GM18519 (cell line): ENCODE data around the gene KRT3.

Experiments
- ATAC-seq: cut with Tn5 transposase; IDR thresholded peaks from one replicate; pipeline ENCODE4 v1.9.1; 2021; ENCODE audit warnings: mild to moderate bottlenecking, moderate library complexity; ENCODE audit not compliant: unreplicated experiment, low FRiP score

KRT3 gene

DNA sequence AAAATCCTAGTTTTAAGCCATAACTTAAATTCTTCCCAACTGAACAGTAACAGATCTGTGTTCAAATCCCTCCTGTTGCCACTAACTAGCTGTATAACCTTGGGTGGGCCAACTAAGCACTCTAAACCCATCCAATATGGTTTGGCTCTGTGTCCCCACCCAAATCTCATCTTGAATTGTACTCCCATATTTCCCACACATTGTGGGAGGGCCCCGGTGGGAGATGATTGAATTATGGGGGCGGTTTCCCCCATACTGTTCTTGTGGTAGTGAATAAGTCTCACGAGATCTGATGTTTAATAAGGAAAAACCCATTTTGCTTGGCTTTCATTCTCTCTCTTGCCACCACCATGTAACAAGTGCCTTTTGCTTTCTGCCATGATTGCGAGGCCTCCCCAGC, 19.2 kb upstream of the KRT3 start:
- no peak for ATAC-seq

DNA sequence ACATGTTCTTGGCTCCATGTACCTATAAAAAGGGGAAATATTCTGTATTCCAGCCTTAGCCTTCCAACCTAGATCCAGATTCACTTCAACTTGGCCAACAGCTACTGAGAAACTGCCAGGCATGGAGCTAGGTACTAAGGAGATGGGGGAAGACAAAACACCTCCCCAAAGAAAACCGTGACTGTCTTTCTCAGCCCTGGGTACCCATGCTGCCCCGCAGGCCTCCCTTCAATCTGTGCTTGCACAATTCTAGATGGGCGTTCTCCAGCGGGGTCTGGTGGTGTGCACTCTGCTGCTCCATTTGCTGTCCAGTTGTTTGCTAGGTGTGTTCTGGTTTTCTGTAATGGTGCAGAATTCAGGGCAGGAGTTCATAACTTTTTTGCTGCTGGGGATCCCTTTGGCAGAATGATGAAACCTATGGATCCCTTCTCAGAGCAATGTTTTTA, 18.8 kb upstream of the KRT3 start:
- no peak for ATAC-seq

DNA sequence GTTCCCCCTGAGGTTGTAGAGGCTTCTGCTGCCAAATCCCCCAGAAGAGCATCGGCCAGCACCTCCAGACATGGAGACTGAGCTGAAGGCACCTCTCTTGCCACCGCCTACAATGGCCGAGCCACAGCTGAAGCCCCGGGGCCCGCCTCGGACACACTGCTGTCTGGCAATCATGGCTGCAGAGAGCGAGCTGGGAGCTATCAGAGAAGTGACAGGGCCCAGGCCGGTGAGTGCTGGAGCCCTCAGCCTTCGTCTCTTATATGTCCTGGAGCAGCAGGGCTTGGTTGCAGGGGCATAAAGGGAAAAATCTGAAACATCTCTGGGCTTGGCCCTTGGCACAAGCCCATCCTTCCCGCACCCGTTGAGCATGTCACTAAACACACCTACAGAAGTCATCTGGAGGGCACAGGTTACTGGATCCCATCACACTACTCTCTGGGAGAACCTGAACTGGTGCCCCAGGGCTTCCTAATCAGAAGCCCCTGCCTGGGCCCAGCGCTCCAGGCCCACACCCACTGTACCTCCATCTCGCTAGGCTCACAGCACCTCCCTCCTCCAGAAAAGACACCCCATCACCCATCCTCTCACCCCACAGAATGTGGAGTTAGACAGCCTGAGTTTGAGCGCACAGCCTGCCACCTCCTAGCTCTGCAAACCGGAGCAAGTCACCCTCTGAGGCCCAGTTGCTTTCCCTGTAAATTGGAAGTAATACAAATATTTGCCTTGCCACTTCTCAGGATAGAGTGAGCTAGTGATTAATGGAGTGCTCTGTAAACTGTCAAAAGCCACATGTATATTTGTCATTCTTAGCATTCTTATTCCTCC, 18.2 kb upstream of the KRT3 start, which contains the start of gene KRT4:
Gene KRT4 (minus strand): TSS at position 232 of the 825 bp plus-strand sequence. CDS start 58 bp downstream, at position 174.
- ATAC-seq, result no peak

DNA sequence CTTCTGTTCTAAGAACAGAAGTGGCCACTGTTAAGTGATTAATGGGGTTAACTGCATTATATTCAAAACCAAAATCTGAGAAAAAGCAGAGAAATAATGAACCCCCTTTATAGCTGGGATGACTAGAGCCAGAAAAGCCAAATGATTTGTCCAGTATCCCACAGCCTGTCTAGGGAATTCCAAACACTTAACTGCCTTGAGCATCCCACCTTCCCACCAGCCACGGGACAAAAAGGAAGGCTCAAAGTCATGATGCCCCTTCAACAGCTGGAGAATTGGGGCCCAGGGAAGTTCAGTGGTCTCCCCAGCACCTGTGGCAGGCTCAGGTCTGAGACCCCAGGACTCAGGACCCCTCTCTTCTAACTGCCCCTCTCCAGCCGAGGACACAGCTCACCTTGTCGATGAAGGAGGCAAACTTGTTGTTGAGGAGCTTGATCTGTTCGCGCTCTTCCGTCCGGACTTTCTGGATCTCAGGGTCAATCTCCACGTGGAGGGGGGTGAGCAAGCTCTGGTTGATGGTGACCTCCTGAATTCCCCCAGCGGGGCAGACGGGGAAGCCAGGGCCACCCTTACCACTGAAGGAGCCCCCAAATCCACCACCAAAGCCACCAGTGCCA, 17.4 kb upstream of the KRT3 start:
- ATAC-seq, result no peak

DNA sequence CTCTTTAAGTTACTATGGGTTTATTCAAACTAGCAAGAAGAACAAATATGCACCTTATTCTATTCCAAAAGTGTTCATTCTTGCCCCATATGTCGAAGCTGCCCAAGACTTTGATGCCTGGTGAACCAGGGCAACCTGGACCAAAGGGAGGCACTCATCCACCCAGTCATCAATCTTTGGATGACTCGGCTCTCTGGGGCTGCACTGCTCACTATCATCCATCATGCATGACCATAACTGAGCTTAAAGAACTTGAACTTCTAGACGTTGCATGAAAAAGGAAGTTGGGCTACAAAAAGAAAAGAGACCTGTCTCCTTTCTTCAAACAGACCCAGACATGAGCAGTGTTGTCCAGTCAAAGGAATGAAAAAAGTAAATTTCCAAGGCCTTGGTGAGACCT, 16.8 kb upstream of the KRT3 start:
- ATAC-seq, result no peak

DNA sequence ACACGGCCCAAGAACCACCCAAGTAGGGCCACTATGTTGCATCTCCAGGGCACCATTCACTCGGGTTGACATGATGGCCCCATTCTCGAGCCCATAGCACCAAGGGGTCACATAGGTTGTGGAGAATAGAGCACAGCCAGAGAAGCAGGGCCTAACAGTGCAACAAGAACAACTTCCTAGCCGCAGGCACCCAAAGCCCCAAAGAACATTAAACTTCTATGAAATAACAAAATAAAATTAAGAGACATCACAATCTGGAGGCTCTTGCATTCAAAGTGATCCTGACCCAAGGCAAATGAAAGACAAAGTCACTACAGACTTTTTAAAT, 16.1 kb upstream of the KRT3 start:
- no peak for ATAC-seq

DNA sequence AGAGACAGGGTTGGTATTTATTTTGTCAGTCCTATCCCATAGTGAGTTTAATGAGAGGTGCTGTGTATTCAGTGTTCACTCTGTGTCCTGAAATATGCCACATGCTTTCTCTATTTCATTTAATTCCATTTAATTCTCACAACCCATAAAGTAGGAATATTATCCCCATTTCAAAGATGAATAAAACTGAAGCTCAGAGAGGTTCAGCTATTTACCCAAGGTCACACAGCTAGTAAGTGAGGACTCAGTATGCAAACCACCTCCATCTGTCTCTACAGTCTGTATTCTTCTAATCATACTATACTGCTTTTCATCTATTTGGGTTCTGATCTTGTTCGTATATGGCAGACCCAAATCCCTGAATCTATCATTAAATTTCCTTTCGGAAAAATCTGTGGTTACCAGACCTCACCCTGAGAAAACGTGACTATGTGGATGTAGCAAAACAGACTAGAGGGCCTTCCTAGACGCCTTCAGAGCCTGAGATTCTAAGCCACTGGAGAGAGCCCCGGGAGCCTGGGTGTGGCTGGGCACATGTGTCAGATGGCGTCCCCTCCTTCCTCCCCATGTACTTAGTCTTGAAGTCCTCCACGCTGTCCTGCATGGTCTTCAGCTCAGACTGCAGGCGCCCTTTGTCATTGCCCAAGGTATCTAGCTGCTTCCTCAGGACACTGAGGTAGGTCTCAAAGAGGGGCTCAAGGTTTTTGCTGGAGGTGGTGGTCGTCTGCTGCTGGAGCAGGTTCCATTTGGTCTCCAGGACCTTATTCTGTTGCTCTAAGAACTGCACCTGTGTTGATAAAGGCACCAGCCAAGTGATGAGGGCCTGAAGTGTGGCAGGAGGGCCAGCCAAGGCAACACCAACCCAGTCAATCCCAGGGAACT, 15.5 kb upstream of the KRT3 start:
- no peak for ATAC-seq

DNA sequence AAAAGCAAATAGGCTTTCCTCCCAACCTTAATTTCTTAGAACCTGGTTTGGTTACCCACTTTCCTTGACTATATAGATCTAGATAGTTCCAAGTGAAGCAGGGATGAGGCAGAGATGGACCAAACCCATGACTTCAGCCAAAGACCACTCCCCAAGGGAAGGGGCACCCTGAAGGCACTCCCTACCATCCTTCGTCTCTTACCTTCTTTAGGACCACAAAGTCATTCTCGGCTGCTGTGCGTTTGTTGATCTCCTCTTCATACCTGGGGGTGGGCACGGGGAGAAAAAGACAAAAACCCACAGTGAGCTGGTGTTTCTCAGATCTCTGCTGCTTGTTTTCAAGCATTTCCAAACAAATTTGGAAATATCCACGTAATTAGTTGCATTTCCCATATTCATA, 14.6 kb upstream of the KRT3 start:
- ATAC-seq, result no peak

DNA sequence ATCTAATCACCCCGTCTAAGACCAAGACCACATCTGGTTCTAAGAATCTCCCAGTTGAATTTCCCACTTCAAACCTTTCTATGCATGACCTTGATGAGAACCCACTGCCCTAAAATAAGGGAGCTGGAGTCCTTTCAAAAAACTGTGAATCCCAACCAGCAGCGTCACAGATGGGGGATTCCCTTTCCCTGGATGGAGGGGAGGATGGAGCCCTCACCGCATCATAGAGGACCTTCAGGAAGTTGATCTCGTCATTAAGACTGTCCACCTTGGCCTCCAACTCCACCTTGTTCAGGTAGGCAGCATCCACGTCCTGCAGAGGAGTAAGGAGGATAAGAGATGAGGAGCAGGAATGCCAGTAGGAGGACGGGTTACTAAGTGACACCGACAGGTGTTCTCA, 13.2 kb upstream of the KRT3 start:
- no peak for ATAC-seq

DNA sequence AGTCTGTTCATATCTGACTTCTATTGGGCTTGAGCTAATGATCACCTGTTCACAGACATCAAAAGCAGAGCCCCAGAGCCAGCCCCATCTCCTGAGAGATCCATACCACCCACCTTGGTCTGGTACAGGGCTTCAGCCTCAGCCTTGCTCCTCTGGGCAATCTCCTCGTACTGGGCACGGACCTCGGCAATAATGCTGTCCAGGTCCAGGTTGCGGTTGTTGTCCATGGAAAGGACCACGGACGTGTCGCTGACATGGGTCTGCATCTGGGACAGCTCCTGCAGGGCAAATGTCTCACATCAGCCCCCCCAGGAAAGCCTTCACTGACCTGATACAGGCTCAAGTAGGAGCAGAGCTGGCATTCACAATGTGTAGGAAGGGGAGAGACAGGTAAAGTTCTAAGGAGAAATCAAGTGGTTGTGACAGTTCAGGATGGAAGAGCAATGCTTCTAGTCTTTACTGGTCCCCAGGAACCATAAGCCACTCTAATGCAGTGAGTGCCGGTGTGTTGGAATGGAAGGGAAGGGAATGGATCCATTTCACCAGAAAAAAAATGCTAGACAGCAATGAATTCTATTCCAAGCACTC, 12.8 kb upstream of the KRT3 start:
- ATAC-seq, result no peak

DNA sequence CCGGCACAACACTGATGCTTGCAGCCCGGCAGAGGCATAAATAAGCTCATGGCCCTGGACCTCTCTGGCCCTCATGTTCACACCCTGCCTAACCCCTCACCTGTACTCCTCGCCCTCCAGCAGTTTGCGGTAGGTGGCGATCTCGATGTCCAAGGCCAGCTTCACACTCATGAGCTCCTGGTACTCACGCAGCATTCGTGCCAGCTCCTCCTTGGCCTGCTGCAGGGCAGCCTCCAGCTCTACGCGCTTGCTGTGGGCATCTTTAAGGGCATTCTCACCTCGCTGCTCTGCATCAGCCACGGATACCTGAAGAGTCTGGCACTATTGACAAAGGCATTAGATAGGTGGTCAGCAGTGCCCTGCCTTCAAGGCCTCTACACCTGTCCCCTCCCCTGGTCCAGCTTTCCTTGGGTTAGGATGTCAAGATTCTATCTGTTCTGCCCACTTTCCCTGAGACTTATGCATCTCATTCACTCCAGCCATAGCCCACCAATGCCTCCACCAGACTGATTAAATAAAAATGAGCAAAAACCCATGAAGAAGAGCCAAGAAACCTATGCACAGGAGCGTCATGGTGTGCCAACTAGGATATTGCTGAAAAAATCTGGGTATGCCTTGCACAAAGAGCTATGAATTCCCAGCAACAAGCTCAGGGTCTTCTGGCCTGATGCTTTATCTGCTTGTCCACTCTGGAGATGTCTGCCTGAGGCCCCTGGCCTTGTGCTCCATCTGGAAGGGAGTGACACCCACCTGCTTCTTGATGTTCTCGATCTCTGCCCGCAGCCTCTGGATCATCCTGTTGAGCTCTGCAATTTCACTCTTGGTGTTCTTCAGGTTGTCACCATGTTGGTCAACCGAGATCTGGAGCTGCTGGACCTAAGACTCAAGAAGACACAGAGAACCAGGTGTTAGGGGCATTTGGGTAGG, 11.9 kb upstream of the KRT3 start:
- ATAC-seq, result no peak

DNA sequence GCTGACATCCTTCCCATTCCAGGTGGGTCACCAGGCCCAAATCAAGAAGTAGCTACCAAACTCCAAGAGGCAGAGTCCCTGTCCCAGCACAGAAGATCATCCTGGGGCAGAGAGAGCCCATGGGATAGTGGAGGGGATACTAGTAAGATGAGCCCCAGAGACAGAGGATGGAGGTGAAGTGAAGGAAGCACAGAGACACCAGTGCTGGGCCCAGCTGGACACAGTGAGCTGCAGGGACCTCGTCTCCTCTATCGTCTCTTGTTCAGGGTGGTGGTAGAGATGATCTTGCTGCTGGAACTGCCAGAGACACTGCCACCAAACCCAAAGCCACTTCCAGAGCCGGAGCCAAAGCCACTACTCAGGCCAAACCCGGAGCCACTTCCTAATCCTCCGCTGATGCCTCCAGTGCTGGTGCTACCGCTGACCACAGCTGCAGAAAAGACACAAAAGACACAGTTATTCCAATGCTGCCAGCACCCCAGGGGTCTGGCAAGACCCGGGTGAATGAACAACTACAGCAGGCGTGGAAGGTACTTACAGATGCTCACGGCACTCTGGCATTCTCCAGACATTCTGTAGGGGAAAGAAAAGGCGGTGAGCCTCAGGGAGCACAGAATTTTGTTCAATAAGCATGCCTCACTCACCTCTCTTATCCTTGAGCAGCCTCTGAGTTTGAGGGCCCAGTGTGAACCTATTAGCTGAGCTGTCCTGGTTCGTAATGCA, 11.1 kb upstream of the KRT3 start:
- ATAC-seq, result no peak

DNA sequence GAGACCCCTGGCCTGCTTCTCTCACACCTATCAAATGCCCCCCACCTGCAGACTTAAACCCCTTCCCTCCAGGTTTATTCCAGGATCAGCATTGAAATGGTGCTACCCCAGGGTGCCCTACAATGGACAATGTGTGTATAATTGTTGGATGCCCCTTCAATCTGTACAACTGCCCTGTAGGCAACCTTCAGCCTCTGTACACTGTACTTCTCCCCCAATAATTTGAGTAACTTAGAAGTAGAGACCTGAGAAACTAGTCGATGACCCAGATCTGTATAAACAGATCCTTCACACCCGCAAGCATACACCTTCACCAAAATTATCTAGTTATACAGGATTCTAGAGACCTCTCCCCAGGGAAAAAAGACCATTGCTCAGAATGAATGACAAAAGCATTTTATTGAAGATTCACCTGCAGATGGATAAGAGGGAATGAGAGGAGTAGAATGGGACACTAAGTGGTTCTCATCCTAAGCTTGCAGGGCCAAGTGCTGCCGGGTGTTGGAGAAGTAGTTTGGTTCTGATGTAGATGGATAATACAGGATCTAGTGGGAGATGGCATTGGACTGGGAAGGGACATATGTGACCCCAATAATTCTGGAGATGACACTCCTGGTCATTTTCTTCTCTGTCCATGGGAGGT, 10.4 kb upstream of the KRT3 start:
- ATAC-seq, result no peak

DNA sequence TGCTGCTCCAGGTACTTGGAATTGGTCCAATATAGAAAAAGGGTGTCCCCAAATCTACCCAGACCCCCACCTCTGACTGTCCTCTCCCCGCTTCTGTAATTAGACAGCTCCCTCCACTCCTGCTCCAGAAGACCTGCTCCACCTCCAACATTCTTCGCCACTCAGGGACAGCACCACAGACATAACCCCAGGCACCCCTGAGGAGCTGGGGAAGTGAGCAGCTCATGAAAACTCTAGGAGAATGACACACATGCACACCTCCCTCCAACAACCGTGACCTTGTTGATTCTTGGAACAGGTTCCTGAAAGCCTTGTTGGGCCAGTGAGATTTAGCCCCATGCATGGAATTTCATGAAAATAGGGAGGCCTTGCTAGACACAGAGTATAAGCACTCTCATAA, 9.8 kb upstream of the KRT3 start:
- no peak for ATAC-seq

DNA sequence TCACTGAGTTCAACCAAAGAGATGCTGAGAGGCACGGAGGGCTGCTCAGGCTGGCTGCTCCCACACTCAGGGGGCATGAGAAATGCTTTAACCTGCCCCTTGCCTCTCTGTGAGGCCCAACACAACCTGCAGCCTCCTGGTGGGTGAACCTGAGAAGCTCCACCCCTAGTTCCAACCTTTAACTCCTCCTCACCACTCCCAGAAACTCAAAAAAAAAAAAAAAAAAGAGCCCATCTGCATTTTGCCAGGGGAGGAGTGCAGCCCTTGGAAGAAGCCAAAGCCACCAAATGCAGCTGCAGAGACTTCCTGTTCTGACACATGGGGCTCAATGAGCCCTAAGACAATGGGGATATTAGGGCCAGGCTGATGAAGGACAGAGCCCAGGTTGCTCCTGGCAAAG, 9.1 kb upstream of the KRT3 start:
- no peak for ATAC-seq

DNA sequence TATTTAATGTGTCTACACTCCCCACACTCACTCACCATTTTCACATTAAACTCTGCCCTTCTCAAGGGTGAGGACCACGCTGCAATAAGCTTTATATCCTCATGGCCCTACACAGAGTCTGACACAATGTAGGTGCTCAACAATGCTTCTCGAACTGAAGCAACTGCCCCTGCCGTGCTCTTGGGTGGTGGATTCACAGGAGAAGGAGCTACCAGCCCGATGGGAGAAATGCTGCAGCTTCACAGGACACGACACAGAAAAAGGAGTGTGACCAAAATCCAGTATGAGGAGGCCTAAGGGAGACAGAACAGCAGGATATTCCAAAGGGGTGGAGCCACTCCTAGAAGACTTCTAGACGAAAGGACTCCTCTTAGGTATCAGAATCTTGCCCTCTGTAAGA, 6.5 kb upstream of the KRT3 start:
- no peak for ATAC-seq

DNA sequence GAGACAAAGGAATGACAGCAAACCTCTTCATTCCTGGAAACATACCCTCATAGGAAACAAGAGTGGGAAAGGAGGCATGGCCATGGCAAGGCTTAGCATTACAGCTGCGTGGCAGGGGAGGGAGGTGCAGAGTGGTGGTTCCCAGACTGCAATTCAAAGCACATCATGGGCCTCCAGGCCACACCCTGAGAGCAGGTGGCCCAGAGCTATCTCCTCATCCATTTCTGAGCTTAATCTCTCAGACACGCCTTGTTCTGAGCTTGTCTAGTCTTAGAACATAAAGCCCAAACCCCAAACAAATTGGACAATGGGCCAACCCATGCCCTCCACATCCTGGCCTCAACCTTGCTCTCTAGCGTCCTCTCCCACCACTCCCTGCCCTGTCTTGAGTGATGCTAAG, 5.9 kb upstream of the KRT3 start:
- no peak for ATAC-seq

DNA sequence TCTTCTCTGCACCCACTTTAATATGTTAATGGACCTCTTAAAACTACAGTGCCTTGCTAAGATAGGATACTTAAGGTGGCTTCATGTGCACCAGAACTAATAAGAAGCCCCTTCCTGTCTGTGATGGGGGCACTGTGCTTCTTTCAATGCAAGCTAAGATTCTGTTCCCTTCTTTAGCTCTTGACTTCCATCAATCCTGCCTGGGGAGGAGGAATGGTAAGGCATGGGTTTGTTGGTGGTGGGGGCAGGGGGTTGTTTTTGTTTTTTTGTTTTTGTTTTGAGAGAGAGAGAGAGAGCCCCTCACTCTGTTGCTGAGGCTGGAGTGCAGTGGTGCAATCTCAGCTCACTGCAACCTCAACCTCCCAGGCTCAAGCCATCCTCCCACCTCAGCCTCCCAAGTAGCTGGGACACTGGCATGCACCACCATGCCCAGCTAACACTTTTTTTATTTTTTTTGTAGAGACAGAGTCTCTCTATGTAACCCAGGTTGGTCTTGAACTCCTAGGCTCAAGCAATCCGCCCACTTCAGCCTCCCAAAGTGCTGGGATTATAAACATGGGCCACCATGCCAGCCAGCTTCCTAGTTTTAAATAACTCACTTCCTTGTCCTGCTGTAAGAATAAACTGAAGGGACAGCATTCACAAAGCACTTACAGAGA, 4.5 kb upstream of the KRT3 start:
- no peak for ATAC-seq
